ENCODE results near the gene SLC38A10.
"Not testable (repeated sequence)": the region's sequence is repeated elsewhere in the genome, so short reads cannot be mapped to it uniquely, and the experiment has no call there.

Gene SLC38A10

DNA sequence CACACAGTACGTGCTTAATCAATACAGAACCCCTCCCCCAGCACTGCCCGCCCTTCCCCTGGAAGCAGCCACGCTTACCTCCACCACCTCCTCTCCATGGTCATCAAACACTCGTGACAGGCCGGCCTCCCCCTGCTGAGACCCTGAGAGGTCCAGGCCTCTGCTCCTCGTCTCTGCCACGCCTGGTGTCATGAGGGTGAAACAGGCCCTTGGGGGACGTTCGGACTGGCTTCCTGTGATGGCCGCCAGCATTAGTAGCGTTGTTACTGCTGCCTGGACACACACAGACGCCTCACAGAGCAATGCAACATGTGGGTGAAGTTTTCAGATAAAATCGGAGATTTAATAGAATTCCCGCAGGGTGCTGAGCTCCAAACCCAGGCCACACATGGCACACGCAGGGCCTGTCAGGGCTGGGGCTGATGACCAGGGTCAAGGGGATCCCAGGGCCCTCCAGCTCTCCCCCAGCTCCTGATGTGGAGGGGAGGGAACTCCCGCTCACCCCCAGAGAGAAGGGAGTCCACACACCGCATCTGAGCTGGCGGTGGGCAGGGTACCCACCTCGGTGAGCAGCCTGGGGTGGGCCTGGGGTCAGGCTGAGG is 15.9 kb upstream of the SLC38A10 start:
- DNase-seq, result no peak

DNA sequence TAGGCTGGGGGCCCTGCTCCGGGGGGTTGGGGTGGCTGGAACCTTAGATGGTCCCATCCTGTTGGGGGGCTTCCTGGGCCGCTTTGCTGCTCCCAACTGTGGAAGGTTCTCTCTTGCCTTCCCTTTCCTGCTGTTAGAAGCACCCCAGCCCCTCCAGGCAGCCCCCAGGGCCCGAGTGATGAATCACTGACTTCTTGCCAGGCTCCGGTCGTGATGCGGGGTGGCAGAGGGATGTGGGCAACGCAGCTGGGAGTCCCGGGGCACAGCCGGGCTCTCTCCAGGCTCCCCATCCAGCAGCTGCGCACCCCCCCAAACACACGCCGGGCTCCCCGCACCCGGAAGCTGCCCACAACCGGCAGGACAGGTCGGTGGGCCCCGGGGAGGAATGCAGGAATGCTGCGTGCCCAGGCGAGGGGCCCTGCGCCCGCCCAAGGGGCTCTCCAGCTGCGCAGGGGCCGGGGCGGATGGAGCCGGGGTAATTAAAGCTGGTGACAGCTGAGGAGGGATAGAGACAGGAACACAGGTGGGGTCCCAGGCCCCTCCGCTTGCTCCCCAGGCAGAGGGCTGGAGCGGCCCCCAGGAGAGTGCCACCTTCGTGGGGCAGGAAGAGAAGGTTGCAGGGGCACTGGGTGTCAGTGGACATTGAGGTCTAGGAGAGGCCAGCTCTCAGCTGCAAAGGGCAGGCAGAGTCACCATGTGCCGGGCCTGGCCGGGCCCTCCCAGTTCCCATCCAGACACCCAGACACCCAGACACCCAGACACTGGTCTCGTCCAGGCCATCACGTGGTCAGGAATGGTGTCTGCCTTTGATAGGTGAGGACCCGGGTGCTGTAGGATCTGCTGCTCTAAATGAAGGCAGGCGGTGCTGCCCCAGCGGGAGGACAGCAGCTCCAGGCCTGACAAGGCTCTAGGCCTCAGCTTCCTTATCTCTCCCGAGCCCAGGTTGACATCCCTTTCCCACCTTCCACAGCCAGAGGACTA is 15.0 kb upstream of the SLC38A10 start:
- DNase-seq, result no peak

DNA sequence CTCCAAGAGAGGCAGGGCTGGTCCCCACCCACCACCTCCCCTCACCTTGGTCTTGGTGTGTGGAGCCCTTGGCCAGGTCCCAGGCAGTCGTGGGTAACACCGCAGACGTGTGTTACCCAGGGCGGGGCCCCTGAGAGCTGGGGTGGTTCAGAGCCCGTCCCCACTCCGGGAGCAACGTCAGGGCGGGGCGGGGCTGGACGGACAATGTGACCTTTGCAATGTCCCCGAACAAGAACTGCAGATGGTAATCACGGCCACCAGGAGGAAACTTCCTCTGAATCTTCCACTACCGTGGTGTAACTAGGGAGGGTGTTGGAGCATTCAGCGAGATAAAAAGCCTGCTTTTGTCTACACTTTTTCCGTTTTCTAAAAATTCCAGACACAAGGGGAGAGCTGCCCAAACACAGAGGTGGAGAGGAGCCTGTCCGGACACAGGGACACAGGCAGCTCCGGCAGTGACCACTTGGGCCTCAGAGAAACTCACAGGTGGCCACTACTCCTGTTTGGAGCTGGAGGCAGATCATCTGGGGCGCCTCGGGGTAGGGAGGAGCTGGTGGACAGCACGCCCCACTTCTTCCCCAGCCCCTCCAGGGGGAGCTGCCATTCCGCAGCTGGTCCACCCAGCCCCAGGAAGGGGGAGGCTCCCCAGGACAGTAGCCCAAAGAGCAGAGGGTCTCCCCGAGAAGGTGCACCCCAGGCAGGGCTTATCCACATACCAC is 14.2 kb upstream of the SLC38A10 start:
- DNase-seq, result peak; percentile 19

GRCh38 chr17:81308784-81309139 is 13.7 kb upstream of the SLC38A10 start:
- not testable (repeated sequence) for DNase-seq

GRCh38 chr17:81307636-81308560 is 12.8 kb upstream of the SLC38A10 start:
- DNase-seq, result no peak

GRCh38 chr17:81306898-81307510 is 11.9 kb upstream of the SLC38A10 start:
- no peak for DNase-seq

GRCh38 chr17:81306491-81306890 is 11.4 kb upstream of the SLC38A10 start:
- no peak for DNase-seq

DNA sequence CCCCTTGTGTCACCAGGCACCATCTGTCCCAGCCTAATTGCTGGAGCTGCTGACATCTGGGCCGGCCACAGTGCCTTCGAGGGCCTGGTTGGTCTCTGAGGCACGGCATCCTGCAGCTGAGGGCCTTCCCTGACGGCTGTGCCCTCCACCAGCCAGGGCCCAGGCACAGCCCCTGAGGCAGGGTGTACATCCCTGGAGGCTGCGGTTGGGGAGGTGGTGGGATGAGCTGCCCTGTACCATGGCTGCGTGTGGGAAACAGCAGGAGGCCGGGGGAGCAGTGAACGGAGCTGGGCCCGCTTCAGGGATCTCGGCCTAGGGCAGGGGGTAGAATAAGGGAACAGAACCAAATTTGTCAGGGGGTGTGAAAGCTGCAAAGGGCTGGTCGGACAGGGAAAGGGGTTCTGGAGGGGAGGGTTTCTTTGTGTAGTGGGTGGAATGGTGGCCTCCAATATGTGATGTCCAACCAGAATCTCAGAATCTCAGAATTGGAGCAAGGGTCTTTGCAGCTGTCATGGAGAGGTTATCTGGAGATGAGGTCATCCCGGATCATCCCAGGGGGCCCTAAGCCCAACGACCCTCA is 10.0 kb upstream of the SLC38A10 start:
- DNase-seq, result no peak

- DNase-seq, result no peak
Measured at GRCh38 chr17:81304196-81305015, 9.3 kb upstream of the SLC38A10 start.

DNA sequence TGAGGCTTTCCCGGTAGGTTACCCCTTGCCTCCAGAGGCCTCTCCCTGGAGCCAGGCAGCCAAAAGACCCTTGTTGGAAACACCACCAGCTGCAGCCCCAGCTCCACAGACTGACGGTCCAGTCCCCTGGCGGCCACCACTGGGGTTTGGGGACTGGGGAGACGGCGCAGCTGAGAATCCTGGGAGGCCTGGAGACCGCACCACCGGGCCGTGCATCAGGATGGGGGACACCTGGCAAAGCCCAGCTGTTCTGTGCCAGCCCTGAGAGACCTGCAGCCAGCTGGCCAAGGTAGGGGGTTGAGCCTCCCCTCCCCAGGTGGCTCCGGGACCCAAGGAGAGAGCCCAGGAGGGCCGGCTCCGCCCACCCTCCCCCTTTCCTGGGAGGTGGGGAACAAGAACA is 8.3 kb upstream of the SLC38A10 start:
- no peak for DNase-seq

DNA sequence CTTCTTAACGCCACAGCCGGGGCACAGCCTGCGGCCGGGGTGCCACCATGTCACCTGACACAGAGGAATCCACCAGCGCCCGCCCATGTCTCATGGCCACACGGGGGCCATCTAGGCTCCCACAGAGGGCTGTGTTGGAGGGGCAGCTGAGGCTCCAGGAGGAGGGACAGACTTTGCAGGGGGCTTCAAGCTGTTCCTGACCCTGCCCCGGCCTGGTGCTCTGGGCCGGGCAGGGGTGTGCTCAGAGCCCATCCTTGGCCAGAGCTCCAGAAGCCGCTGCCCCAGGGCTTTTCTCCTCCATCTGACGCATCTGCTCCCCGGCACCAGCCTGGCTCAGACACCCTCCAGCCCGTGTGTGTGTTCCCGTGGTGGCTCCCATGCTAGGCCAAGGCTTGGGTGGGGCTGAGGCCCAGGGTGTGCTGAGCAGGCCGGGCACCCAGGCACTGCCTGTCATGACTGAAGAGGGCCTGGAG is 7.8 kb upstream of the SLC38A10 start:
- no peak for DNase-seq

GRCh38 chr17:81302324-81302723 is 7.2 kb upstream of the SLC38A10 start:
- no peak for DNase-seq

DNA sequence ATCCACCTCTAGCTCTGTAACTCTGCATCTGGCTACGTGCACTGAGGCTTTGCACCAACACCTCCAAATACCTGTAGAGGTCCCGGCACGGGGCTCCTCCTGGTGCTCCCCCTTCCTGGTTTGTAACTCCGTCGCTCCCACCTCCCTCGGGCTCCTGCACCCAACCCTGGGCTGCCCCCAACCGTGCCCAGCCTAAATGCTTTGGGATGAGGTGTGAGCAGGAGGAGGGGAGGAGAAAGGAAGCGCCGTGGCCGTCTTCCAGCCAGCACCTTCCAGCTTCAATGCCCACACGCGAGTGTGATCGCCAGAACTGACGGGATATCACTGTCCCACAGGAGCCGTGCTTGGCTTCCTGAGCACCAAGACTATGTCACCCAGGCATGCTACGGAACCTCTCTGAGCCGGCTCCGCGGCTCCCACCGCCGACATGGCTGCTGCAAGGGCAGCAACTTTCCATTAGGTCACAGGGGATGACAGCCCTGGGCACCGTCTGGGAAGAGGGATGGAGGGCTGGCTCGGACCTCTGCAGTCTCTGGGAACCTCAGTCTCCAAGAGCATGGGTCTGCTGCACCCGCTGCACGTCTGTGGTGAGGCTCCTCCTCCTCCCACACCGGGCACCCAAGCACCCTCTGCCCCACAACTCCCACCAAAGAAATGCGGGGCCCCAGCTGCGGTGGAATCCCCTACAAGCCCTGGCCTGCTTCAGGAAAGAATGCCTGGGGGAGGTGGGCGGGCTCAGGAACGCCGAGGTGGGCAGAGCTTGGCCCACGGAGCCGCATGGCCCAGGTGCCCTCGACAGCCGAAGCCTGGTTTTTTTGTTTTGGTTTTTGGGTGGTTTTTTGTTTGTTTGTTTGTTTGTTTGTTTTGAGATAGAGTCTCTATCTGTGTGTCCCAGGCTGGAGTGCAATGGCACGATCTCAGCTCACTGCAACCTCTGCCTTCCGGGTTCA is 6.4 kb upstream of the SLC38A10 start:
- DNase-seq, result no peak

GRCh38 chr17:81300586-81301155 is 5.6 kb upstream of the SLC38A10 start:
- no peak for DNase-seq

DNA sequence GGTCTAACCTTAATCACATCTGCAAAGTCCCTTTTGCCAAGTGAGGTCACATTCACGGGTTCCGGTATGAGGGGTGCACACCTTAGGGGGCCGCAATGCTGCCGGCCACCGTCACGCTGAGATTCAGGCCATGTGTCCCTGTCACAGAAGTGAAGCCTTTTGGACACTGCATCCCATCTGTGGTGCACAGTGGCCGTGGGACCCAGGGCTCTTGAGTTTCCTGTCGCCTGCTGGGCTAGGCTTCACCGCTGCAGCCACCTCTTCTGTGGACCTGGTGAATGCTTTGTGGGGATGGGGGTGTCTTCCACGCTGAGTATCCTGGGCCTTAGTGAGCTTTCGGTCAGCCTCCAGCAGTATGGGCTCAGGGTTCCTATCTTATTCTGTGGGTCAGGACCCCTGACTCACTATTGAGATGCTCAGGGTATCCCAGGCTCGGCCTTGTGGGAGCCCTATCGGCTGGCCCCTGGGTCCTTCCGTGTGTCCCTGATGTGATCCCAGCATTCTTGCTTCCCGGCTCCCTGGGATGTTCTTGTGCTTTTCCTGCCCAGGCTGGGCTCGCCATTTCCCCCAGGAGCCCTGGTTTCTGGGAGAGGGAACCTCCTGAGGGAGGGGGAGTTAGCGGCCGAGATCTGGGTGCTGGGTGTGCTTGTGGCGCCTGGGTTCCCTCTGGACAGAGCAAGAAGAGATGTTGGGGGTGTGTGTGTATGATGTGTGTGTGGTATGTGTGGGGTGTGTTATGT is 4.9 kb upstream of the SLC38A10 start:
- DNase-seq, result no peak

DNA sequence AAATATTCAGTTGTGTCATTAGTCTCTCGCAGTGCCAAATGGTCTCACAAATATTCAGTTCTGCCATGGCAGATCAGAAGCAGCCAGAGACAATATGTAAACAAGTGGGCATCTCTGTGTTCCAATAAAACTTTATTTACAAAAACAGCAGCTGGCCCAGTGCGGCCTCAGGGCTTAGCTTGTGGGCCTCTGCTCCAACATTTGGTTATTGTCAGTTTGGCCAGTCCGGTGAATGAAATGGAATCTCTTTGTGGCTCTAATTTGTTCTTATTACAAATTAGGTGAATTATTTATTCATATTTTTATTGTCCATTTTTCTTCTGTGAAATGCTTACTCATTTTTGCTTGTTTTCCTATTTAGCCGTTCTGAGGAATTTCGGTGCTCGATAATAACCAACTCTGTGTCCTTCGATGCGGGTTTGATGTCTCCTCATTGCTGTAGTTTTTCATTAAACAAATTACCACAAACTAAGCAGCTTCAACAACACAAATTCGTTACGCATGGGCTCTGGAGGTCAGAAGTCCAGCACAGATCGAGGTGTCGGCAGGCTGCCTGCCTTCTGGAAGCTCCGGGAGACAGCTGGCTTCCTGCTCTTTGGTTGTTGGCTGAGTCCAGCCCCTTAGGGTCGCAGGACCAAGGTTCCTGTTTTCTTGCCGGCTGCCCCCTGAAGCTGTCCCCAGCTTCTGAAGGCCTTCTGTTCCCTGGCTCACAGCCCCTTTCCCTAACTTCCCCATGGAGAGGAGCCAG is 4.1 kb upstream of the SLC38A10 start:
- DNase-seq, result no peak

DNA sequence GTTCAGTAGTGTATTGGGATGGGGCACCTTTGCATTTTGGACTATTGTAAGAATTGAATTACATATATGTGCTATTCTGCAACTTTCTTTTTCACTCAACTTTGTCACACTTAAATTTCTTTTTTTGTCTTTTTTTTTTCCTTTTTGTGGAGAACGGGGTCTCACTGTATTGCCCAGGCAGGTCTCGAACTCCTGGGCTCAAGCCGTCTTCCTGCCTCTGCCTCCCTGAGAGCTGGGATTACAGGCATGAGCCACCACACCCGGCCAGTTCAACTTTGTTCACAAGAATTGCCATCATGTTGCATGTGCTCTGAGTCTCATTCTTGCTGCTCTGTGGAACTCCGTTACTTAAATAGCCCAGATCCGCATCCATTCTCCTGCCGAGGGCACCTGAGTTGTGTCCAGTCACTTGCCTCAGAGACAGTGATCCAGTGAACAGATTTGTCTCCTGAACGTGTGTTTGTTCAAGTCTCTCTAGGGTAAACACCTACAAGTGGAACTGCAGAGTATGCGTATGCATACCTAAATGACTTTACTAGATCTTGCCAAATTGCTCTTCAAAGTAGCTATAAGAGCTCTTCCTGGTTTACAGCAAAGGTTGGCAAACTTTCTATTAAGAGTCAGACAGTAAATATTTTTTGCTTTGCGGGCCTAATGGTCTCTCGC is 3.4 kb upstream of the SLC38A10 start:
- no peak for DNase-seq
